ENCODE results near the gene H1-8.

The H1-8 gene

GRCh38 chr3:129554356-129555152 is 11.6 kb downstream of the H1-8 start:
- no peaks in the 10 kb centered on the region for H3K9me3 ChIP-seq (ENCODE audit: insufficient read depth, low read length)
- no peak overlapping the region for H3K4me2 ChIP-seq (ENCODE audit: low read depth, low read length, poor library complexity, severe bottlenecking)
- TF ChIP-seq CTCF (IDR thresholded peaks at IDR 0.05; ENCODE audit: insufficient read depth, low read length, poor library complexity, severe bottlenecking): no peak
- no peak for TF ChIP-seq EZH2phosphoT487 (conservative IDR thresholded peaks at IDR 0.05; ENCODE audit: low read length)
- H3K36me3 ChIP-seq (ENCODE audit: low read length): no peaks in the 10 kb centered on the region
- H3K4me3 ChIP-seq (ENCODE audit: insufficient read depth, low read length, poor library complexity, severe bottlenecking): no peak overlapping the region
- H2AFZ ChIP-seq (ENCODE audit: low read depth, low read length, severe bottlenecking): no peak overlapping the region
- H3K79me2 ChIP-seq (ENCODE audit: insufficient read depth, low read length): no peaks in the 10 kb centered on the region
- H3K27me3 ChIP-seq (ENCODE audit: low read length): no peaks in the 10 kb centered on the region
- no peak overlapping the region for H3K9ac ChIP-seq (ENCODE audit: low read length)
- H3K27ac ChIP-seq (ENCODE audit: low read depth, low read length): no peak overlapping the region
- no peaks in the 10 kb centered on the region for H3K9me2 ChIP-seq (replicated peaks; ENCODE audit: insufficient read depth, low read length)
- no peaks in the 10 kb centered on the region for H4K20me1 ChIP-seq (ENCODE audit: low read depth, low read length)
- no peaks in the 10 kb centered on the region for H3F3A ChIP-seq (ENCODE audit: insufficient read depth)

DNA sequence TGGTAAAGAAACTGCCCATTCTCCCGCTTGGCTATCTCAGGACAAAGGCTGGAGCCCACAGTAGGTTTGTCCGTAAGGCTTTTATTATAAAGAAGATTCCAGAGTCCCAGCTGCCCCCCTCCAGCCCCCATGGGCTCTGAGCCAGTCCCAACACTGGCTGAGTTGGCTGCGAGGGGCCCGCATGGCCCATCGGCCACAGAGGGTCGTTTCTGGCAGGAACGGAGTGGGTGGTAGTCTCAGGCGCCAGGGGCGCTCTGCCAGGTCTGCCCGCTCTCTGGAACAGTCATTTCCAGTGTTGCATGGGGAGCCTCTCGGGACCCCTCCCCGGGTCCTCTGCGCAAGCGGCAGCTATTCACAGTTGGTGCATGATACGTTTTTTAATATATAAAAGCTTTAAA is 12.2 kb downstream of the H1-8 start:
- no peak overlapping the region for H3K4me3 ChIP-seq (ENCODE audit: insufficient read depth, low read length, poor library complexity, severe bottlenecking)
- no peaks in the 10 kb centered on the region for H3K9me2 ChIP-seq (replicated peaks; ENCODE audit: insufficient read depth, low read length)
- no peak for TF ChIP-seq EZH2phosphoT487 (conservative IDR thresholded peaks at IDR 0.05; ENCODE audit: low read length)
- no peak for TF ChIP-seq CTCF (IDR thresholded peaks at IDR 0.05; ENCODE audit: insufficient read depth, low read length, poor library complexity, severe bottlenecking)
- no peaks in the 10 kb centered on the region for H3K36me3 ChIP-seq (ENCODE audit: low read length)
- no peak overlapping the region for H3K9ac ChIP-seq (ENCODE audit: low read length)
- H3K79me2 ChIP-seq (ENCODE audit: insufficient read depth, low read length): no peaks in the 10 kb centered on the region
- H3F3A ChIP-seq (ENCODE audit: insufficient read depth): no peaks in the 10 kb centered on the region
- H3K27me3 ChIP-seq (ENCODE audit: low read length): no peaks in the 10 kb centered on the region
- no peak overlapping the region for H3K27ac ChIP-seq (ENCODE audit: low read depth, low read length)
- no peak overlapping the region for H3K4me2 ChIP-seq (ENCODE audit: low read depth, low read length, poor library complexity, severe bottlenecking)
- H2AFZ ChIP-seq (ENCODE audit: low read depth, low read length, severe bottlenecking): no peak overlapping the region
- no peaks in the 10 kb centered on the region for H4K20me1 ChIP-seq (ENCODE audit: low read depth, low read length)
- no peaks in the 10 kb centered on the region for H3K9me3 ChIP-seq (ENCODE audit: insufficient read depth, low read length)

- Histone ChIP-seq H3K4me3 (ENCODE audit: insufficient read depth, low read length, poor library complexity, severe bottlenecking) (no peak overlapping the region), H3K27me3 (ENCODE audit: low read length) (no peaks in the 10 kb centered on the region), H3K79me2 (ENCODE audit: insufficient read depth, low read length) (no peaks in the 10 kb centered on the region), H4K20me1 (ENCODE audit: low read depth, low read length) (no peaks in the 10 kb centered on the region), H3K4me2 (ENCODE audit: low read depth, low read length, poor library complexity, severe bottlenecking) (no peak overlapping the region), H3K9ac (ENCODE audit: low read length) (no peak overlapping the region), H2AFZ (ENCODE audit: low read depth, low read length, severe bottlenecking) (no peak overlapping the region), H3K9me3 (ENCODE audit: insufficient read depth, low read length) (no peaks in the 10 kb centered on the region), H3K36me3 (ENCODE audit: low read length) (no peaks in the 10 kb centered on the region), H3K9me2 (replicated peaks; ENCODE audit: insufficient read depth, low read length) (no peaks in the 10 kb centered on the region), H3F3A (ENCODE audit: insufficient read depth) (no peaks in the 10 kb centered on the region), H3K27ac (ENCODE audit: low read depth, low read length) (no peak overlapping the region)
- TF ChIP-seq CTCF (IDR thresholded peaks at IDR 0.05; ENCODE audit: insufficient read depth, low read length, poor library complexity, severe bottlenecking): no peak
- no peak for TF ChIP-seq EZH2phosphoT487 (conservative IDR thresholded peaks at IDR 0.05; ENCODE audit: low read length)
Observed at GRCh38 chr3:129555616-129556357, 12.8 kb downstream of the H1-8 start.

Measured in SU-DHL-6 (cell line).